ENCODE measurements around the gene SLC12A3.
"Not testable (repeated sequence)": the region's sequence is repeated elsewhere in the genome, so short reads cannot be mapped to it uniquely, and the experiment has no call there.

The SLC12A3 gene

GRCh38 chr16:56929639-56930038 is 64.6 kb downstream of the SLC12A3 start:
- no peak for DNase-seq

- DNase-seq, result peak; percentile 37
Measured at GRCh38 chr16:56930486-56931270, 65.7 kb downstream of the SLC12A3 start.

GRCh38 chr16:56931271-56931891 is 66.4 kb downstream of the SLC12A3 start:
- peak; percentile 37 for DNase-seq

GRCh38 chr16:56931892-56932720 is 67.1 kb downstream of the SLC12A3 start, which contains the start of gene HERPUD1:
HERPUD1 (plus strand) TSS chr16:56932142; CDS start chr16:56932245, 103 bp downstream.
- DNase-seq, result peak; percentile 97

GRCh38 chr16:56932721-56933619 is 68.0 kb downstream of the SLC12A3 start:
- no peak for DNase-seq

GRCh38 chr16:56933828-56934598 is 69.0 kb downstream of the SLC12A3 start:
- no peak for DNase-seq

GRCh38 chr16:56934599-56935145 is 69.7 kb downstream of the SLC12A3 start:
- DNase-seq, result not testable (repeated sequence)

GRCh38 chr16:56935201-56935600 is 70.2 kb downstream of the SLC12A3 start:
- DNase-seq, result no peak

- DNase-seq, result no peak
Measured at GRCh38 chr16:56936491-56936890, 71.5 kb downstream of the SLC12A3 start.

- DNase-seq, result no peak
Measured at GRCh38 chr16:56936950-56937349, 71.9 kb downstream of the SLC12A3 start.

GRCh38 chr16:56938664-56939513 is 73.9 kb downstream of the SLC12A3 start:
- no peak for DNase-seq

- DNase-seq, result peak; percentile 15
Measured at GRCh38 chr16:56939801-56940200, 74.8 kb downstream of the SLC12A3 start.

GRCh38 chr16:56941092-56941491 is 76.1 kb downstream of the SLC12A3 start:
- DNase-seq, result no peak

- DNase-seq, result no peak
Measured at GRCh38 chr16:56941856-56942331, 76.9 kb downstream of the SLC12A3 start.

- no peak for DNase-seq
Measured at GRCh38 chr16:56943761-56944375, 78.9 kb downstream of the SLC12A3 start.

GRCh38 chr16:56944954-56945839 is 80.2 kb downstream of the SLC12A3 start:
- DNase-seq, result no peak

- DNase-seq, result no peak
Measured at GRCh38 chr16:56945847-56946527, 81.0 kb downstream of the SLC12A3 start.
